ENCODE data around the gene ALX3.

GRCh38 chr1:110086961-110087360 lies 16.5 kb upstream of the ALX3 start:
- TF ChIP-seq POLR2A (IDR thresholded peaks at IDR 0.05) (no peak), CTCF (IDR thresholded peaks at IDR 0.05) (no peak)

Data from thyroid gland (tissue), 4 donors.